Smooth muscle cell of the brain vasculature (primary cell): Measurements from ENCODE around the gene WASL.
"Not testable (repeated sequence)": the region's sequence is repeated elsewhere in the genome, so short reads cannot be mapped to it uniquely, and the experiment has no call there.

Experiments used
- DNase-seq: peaks from one replicate; pipeline ENCODE4 v3.0.0-alpha.2; 2012; ENCODE audit warnings: low read depth, low spot score

Gene WASL

DNA sequence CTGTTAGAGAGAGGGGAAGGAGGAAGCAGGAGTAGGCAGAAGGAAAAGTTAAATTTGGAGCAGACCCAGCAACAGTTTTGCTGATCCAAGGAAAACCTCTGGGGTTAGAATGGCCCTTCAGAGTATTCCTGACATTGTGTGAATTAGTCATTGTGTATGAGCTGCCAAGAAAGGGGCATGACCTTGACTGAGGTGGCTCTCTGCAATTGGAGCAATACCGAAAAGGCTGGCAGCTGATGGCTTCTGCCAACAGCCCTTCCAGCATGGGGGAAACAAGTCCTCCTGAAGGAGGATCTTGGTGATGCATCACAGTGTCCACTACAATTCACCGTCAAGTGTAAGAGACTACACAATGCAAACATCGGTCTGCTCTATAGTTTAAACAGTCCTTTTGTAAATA, 20.6 kb upstream of the WASL start:
- DNase-seq: peak; percentile 29

DNA sequence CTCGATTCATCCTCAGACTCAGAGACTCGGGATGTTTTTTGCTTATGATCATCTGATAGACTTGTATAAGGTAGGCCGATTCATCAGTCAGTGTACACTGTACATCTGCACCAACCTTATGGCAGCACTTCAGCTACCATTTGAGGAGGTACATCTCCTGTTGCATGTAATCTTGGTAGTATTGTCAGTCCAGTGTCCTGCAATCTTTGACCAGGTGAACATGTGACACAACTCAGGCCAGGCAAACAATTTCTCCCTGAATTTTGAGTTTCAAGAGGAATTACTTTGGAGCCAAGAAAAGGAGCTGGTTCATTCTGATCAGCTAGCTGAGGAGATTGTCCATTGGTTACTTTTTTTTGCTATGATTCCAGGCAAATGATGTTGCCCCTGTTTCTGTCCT, 19.7 kb upstream of the WASL start:
- DNase-seq: no peak

DNA sequence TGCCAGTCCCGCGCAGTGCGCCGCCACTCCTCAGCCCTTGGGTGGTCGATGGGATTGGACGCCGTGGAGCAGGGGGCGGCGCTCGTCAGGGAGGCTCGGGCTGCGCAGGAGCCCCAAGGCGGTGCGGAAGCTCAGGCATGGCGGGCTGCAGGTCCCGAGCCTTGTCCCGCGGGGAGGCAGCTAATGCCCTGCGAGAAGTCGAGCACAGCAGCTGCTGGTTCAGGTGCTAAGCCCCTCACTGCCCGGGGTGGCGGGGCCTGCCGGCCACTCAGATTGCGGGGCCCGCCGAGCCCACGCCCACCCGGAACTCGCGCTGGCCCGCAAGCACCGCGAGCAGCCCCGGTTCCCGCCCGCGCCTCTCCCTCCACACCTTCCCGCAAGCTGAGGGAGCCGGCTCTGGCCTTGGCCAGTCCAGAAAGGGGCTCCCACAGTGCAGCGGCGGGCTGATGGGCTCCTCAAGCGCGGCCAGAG, 14.4 kb upstream of the WASL start:
- DNase-seq: no peak

DNA sequence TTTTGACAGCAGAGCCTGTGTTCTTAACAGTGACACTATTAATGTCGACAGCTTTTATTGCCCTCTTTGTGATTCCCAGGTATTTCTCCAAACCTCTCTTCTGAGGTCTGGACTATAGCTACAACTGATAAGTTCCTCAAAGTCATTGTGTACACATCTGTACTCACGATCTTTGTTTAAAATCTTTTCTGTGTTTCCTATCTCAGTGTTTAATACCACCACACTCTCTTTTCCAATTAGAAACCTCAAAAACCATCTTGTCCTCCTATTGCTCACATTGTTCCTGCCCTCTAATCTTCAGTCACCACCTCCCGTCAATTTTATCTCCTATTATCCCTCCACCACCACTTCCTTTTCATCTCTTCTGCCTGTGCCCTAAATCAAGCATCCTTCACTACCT, 12.9 kb upstream of the WASL start:
- DNase-seq: no peak

DNA sequence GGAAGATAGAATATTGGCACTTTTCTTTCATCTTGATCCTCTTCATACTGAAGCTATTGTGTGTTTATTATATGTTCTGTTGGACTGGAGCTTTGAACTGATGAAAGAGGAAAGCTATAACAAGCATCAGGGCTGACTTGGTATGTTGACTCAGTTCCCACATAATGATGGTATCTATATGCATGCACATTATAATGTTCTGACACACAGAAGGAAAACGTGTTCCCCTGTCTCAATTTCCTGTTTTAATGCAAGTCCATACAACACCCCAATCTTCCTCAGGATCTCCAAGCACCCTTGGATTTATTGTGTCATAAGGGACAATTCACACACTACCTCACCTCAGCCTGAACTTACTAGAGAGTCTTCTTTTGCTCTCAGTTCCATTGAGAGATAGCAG, 8.3 kb upstream of the WASL start:
- no peak for DNase-seq

DNA sequence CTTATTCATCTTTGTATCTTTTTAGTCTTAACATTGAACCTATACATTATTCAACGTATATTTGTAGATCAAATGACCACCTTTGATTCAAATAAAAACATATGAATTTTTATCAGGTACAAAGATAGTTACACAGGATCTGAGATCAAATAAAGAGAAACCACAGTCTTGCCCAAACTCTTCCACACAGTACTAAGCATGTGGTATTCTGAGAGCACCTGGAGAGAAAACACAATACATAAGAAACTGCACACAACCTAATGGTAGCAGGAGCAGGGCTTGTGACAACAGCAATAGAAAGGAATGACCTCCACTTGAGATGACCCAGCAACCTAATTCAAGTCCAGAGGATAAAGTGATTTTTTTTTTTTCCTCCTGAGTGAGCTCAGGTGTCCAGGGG, 6.5 kb upstream of the WASL start:
- no peak for DNase-seq

DNA sequence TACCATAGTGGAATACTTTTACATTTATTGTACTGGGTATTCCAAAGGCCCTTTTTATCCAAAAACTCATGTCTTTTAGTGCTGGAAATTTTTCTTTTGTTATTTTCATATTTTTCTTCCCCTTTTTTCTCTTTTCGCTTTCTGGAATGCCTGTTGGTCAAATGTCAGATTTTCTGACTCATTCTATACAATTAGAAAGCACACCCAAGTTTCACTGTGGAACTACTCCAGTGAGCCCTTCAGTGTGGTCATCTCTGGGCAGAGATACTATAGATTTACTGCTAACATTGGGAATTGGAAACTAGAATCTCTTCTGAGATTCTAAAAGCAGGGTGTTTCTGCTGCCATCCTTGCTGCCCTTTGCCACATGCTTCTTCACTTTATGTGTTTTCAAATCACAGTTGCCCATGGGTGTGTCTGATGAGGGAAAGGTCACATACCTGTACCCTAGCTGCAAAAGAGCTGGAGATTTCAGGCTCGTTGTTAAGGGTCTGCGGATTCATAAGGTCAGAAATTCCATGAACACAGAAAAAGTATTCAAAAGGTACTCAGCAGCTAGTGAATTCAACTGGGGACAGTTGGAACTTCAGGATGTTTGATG, 5.6 kb upstream of the WASL start:
- DNase-seq: no peak

DNA sequence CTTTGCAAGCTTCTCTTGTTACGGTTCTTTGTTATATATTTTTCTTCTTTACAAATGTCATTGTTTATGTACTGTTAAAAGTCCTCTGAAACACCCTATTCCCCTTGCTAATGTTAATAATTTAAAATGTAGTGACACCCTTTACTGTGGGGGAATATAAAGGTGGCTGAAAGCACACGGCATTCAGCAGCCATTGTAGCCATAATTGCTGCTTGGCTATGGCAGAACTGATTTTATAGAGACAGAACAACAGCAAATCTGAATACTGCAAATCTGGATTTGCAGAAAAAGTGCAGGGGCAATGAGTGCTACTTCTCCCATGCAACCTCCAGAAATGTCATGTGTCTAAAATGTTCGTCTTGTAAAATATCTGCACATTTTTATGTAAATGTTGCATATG, 3.7 kb upstream of the WASL start:
- no peak for DNase-seq

DNA sequence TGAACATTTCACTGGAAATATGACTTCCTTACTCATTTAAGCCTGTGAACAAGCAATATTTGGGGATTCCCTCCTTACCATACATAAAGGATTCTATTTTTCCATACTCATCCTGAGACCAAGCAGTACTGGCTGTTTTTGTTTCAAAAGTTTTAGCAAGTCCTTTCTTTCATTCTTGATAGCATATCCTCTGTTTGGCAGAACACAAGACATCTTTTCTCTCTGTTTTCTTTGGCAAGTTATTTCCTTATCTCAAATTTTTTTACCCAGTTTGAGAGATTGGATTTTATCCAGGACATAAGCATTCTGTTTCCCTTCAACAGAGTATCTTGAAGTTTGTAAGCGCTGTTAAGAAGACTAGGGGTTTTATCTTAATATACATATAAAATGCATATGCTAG, 3.0 kb upstream of the WASL start:
- no peak for DNase-seq

DNA sequence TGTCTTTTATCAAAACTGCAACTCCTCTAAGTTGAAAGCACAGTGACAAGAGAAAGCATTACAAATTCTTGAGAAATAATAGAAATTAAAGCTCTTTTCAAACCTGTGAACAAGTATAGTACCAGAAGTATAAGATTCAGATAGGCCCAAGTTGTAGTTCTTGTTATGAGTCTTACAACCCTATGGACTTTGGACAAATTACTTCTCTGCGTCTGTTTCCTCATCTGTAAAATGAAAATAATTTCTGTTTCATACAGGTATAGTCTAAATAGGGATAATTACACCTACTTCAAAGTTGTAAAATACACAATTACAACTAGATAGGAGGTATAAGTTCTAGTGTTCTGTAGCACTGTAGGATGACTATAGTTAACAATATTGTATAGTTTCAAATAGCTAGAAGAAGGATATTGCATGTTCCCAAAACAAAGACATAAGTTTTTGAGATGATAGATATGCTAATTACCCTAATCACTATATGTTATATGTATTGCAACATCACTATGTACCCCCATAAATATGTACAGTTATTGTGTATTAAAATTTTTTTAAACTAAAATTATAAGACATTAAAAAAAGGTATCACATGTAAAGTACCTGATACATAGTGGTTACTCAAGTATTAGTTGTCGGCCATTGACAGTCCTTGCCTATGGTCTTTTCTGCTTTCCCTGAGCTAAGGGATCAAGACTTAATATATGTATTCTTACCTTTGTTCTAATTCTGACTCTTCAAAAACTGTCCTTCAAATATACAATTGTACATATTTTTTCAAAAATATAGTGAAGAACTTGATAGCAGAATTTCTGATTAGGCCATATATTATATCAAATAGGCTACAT, 1.8 kb upstream of the WASL start:
- DNase-seq: no peak

DNA sequence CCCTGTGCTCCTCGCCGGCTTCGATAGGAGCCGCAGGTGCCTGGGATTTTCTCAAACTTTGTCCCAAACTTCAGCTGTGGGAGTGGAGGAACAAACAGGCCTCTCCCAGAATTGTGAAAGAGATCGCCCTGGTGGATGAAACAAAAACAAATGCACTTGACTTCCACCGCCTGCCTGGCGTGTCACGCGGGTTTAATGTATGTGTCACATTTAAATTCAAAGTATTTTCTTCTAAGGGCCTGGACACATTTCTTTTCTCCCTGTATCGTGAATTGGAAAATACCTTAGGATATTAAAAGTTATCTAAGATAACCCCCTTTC, 694 bp upstream of the WASL start:
- DNase-seq: no peak

DNA sequence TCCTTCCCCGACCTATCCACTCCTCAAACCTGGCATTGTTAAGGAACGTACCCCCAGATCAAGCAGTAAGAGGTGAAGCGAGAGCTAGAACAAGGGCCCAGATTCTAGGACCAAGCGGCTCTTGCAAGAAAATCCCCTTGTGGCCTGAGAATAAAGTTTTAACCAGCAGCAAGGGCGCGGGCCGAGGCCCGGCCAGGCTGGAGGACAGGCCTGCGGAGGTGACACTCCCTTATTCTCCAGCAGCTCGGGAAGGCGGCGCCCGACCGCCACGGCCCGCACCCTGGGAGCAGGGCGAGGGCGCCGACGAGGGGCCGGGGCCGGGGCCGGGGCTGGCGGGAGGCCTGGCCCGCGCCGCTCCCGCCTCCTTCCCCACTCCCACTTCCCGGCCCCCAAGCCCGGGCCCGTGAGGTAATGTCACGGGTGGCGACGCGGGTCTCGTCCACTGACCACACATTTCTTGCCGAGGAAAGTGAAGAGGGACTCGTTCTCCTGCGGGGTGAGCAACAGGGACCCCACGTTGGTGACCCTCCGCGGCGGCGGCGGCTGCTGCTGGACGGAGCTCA, 551 bp downstream of the WASL start:
- no peak for DNase-seq

DNA sequence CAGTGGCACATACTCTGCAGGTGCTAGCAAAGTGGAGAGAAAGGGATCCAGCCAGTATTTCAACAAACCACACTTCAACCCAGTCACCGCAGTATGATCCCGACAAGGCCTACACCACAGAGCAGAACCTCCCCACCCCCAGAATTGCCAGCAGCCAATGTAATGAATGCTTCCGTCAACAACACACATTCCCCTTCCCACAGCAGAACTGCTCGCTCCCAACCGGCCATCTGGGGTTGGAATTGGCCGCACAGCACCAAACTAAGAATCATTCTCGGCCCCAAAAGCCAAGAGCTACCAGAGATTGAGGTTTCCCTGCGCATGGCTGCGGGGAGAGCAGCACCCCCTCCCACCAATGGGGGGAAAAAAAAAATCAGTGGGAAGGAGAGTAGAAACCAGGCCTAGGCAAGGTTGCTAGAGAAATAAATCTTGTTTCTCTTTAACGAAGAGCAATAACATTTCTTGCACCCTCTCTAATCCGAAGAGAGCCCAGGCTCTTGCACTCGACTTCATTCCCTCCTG, 1.1 kb downstream of the WASL start:
- no peak for DNase-seq

DNA sequence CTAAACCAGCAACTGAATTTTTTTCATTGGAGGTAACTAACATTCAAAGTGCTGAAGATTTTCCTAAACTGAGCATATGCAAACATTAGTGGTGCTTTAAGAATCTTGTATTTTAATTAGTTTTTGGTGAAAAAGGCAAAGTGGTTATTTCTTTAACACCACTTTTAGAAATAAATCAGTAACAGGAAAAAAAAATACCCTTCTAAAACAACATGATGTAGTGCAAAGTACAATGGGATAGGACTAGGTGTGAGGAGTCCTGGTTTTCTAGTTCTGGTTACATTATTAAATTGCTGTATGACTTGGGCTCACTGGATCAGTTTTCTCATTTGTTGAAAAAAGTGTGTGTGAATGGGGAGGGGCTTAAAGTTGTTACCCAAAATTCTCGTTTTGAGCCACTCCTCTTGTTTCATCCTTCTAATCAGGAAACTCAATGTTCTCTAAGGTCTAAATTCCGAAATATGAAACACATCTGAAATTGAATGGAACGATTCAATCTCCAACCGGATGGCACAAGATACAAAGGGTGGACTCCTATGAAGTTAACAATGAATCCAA, 1.8 kb downstream of the WASL start:
- no peak for DNase-seq

DNA sequence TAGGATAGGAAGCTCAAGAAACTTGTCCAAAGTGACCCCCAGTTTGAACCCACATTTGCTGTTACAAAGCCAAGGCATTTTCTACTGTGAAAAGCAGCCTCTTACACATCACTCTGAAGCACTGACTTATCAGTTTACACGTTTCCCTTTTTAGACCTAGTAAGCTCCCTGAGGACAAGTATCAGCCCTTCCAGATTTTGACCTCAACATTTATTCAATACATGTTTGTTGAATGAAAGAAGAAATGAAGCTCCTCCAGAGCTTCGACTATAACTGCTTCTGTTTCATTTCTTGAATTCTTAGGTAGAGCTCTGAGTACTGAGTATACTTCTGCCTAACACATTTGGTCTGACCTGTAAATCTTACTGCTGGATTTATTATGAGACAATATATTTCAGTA, 2.7 kb downstream of the WASL start:
- DNase-seq: no peak

DNA sequence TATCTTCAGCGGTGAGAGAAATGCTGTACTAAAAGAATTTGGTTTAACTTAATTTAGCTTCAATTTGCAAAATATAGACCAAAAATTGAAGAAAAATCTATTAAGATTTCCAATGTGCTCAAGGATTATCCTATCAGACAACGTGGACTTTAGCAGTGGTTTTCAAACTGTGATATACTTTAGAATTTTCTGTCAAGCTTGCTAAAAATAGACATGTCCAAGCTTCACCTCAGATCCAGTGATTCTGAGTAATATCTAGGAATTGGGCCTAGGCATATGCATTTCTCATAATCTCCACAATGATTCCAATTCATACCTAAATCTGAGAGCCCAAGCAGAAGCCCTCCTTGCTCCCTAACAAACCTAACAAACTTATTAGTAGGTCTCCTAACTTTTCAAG, 3.4 kb downstream of the WASL start:
- no peak for DNase-seq

DNA sequence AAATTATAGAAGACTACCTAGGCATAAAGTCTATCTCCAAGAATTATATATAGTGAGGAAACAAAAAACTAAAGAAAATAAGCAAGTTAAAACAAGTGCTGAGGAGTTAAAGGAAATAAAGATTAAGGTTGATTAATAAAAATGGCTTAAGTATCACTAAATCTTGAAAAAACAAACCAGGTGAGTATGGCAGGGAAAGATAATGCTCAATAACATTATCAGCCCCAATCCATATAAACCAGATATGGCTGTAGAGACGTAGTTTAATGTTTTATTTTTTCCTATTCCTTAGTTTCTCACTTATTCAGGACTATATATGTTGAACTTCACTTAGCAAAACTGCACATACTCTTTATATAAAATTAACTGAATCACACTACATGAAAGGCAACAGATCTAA, 4.4 kb downstream of the WASL start:
- DNase-seq: no peak

DNA sequence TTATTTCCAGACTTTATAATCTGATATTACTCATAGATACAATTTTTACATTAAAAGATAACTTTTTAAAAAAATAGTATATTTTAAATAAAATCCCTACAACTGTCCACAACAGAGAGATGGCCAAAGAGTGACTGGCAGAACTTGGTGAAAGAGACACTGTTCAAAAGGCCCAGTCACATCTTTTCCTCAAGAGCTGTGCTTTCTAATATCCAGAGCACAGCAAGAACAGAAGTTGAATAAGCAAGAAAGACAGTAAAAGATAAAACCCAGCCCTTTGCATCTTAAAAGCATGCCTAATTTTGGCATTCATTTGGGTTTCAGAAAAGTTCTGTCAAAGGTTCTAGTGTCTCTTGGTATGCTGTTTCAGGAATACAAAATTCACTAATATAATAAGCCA, 6.9 kb downstream of the WASL start:
- no peak for DNase-seq

DNA sequence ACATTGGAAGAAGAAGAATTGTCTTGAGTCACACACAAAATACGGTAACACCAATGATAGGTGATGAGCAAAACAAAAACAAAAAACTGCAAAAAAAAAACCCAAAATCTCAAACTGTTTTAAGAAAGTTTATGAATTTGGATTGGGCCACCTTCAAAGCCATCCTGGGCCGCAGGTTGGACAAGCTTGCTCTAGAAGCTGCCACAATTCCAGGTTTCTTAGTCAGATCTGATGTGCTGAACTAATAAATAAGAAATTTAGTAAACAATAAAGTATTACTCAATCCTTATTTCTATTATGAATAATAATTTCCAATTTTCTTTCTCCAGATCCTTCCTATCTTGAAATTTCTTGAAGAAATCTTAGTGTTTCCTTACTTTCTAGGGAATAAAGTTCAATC, 10.0 kb downstream of the WASL start:
- no peak for DNase-seq

DNA sequence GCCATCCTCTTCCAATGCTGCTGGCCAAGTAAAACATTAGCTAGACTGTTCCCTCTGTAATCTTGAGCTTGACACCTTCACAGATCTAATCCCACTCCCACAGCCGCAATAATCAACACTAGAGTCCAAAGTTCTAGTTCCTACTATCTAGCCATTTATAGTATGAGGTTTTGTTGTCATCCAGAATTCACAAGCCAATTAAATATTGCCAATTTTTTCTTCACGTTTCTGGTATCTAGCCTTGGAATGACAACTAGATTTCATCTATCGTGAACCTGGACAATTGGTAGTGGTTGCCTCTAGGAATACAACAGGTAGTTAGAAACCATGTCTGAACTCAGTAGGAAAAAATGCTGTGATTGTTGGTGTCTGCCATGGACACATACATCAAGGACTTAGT, 10.4 kb downstream of the WASL start:
- DNase-seq: no peak

DNA sequence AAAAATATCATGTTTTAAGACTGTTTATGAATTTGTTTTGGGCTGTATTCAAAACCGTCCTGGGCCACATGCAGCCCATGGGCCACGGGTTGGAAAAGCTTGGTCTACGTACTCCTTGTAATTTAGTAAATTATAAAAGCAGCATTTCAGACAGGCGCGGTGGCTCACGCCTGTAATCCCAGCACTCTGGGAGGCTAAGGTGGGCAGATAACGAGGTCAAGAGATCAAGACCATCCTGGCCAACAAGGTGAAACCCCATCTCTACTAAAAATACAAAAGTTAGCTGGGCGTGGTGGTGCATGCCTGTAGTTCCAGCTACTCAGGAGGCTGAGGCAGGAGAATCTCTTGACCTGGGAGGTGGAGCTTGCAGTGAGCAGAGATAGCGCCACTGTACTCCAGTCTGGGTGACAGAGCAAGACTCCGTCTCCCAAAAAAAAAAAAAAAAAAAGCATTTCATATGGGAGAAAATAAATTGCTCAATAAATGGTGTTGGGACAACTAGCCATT, 11.6 kb downstream of the WASL start:
- not testable (repeated sequence) for DNase-seq

DNA sequence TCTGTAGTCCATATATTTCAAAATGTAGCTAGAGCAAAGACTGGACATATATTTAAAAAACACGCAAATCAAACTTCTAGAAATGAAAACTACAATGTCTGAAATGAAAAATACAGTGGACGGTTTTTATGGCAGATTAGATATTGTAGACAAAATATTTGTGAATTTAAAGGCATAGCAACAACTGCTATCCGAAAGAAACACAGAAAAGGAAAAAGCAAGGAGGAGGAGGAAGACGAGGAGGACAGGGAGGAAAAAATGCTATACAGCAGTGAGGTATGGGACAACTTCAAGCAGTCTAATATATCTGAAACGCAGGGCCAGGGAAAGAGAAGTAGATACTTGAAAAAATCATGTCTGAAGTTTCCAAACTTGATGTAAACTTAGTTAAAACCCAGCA, 13.3 kb downstream of the WASL start:
- no peak for DNase-seq

DNA sequence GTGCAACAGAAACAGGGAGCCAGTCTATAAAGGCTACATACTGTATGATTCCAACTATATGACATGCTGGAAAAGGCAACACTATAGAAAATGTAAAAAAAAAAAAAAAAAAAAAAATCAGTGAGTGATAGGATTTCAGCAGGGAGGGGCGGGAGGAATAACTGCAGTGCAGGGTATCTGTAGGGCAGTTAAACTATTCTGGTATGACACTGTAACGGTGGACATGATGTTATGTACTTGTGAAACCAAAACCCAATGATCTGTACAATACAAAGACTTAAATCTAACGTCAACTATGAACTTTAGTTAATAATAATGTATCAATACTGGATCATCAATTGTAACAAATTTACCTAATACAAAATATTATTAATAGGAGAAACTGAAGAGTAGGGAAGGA, 14.3 kb downstream of the WASL start:
- no peak for DNase-seq
